GM12874 (cell line): ENCODE measurements around the gene UBE2A.

Experiments used
- CTCF ChIP-seq: IDR thresholded peaks from 2 replicates; pipeline ENCODE4 v1.5.1; 2011; ENCODE audit warnings: low read depth, mild to moderate bottlenecking, control low read depth, low read length, moderate library complexity; ENCODE audit not compliant: insufficient read depth

Gene UBE2A

GRCh38 chrX:119574394-119575266 is at the start of gene UBE2A:
TSS of gene UBE2A (plus strand) at chrX:119574563. CDS start at chrX:119574712, 149 bp downstream.
- no peak for TF ChIP-seq CTCF

- TF ChIP-seq CTCF = no peak
Measured at GRCh38 chrX:119529345-119530276, 44.8 kb upstream of the UBE2A start.

- no peak for TF ChIP-seq CTCF
Measured at GRCh38 chrX:119537487-119537886, 36.9 kb upstream of the UBE2A start.

GRCh38 chrX:119539872-119540271 is 34.5 kb upstream of the UBE2A start:
- peak; percentile 23; the same call in 1 of the 2 replicates for TF ChIP-seq CTCF

- TF ChIP-seq CTCF = no peak
Measured at GRCh38 chrX:119541188-119541587, 33.2 kb upstream of the UBE2A start.

GRCh38 chrX:119549327-119550016 is 24.9 kb upstream of the UBE2A start:
- TF ChIP-seq CTCF = no peak
